Esophagus squamous epithelium (tissue), 5 donors: ENCODE data around the gene RIPOR2. TPM values are rescaled to one million over a fixed set of nuclear protein-coding genes. Genes with fewer than 3 reads are reported as not detected.
A peak's percentile ranks its signal among the peaks of the same experiment; 100 is the strongest.
"Not testable (repeated sequence)": the region's sequence is repeated elsewhere in the genome, so short reads cannot be mapped to it uniquely, and the experiment has no call there.

Experiments
- DNase-seq: peaks from one replicate; lab custom pipeline; 2025; lab: John Stamatoyannopoulos, UW
- H3K27ac ChIP-seq, 4 donors: fragments of 200-600 bp; sonication (generic); one replicate each; pipeline ENCODE4 v1.5.1; 2016 to 2019; ENCODE audit warnings: mild to moderate bottlenecking in 1 of 4
- H3K27me3 ChIP-seq, 4 donors: fragments of 200-600 bp; sonication (generic); 1 replicate in 3 of 4; 2 replicates in 1 of 4; pipeline versions ENCODE4 v1.5.1 to v1.6.0; 2017 to 2021; ENCODE audit warnings: antibody characterized with exemption in 1 of 4
- H3K36me3 ChIP-seq, 3 donors: fragments of 200-600 bp; sonication (generic); one replicate each; pipeline ENCODE4 v1.5.1; 2016 to 2019
- H3K4me1 ChIP-seq, 3 donors: fragments of 200-600 bp; sonication (generic); one replicate each; pipeline ENCODE4 v1.5.1; 2017 to 2019
- H3K4me3 ChIP-seq, 4 donors: fragments of 200-600 bp; sonication (generic); 1 replicate in 3 of 4; 2 replicates in 1 of 4; pipeline ENCODE4 v1.5.1; 2016 to 2019; ENCODE audit warnings: mild to moderate bottlenecking in 2 of 4, moderate library complexity in 1 of 4
- H3K9me3 ChIP-seq, 3 donors: fragments of 200-600 bp; sonication (generic); one replicate each; pipeline ENCODE4 v1.5.1; 2016 to 2019
- POLR2A ChIP-seq, 4 donors: fragments of 450-650 bp; IDR thresholded peaks; one replicate each; pipeline ENCODE4 v1.6.1; 2017; ENCODE audit warnings: antibody characterized with exemption in 4 of 4, mild to moderate bottlenecking in 4 of 4, moderate library complexity in 3 of 4
- WGBS, 2 donors: methylation state at CpG; one replicate each; pipeline ENCODE4 v1.1.5; 2018; 5-methylcytosine and 5-hydroxymethylcytosine counted together
- intact Hi-C: fragments of 100-400 bp; cut with DNase I; formaldehyde crosslinking; loops from one replicate; pipeline ENCODE4 v1.15.0; 2022
- total RNA-seq, 4 donors: library from RNA; depleted of rRNA; stranded (reverse); fragments of >200 nt; gene quantifications; one replicate each; pipeline ENCODE4 v1.1.0, GENCODE V29; 2016
- TF ChIP-seq, protein P1 (sequence below), 6 experiments: fragments of 450-650 bp in 4 of 6; fragments of 200-600 bp in 2 of 6; sonication (generic) in 2 of 6; IDR thresholded peaks; one replicate each; pipeline ENCODE4 v1.5.1; 2016 to 2019; ENCODE audit warnings: antibody characterized with exemption in 6 of 6, mild to moderate bottlenecking in 4 of 6, moderate library complexity in 4 of 6
- donor health status: DM: yes; HTN: yes; CAD: no.

The RIPOR2 gene
- total RNA-seq, 4 donors from 2014 or later: 0.83 to 4.4 (median 3.3) TPM

GRCh38 chr6:24915641-24916040 lies 20.1 kb downstream of the RIPOR2 start:
- H3K4me1 ChIP-seq: peaks cover 4 to 31% (median 8%) of the 10 kb centered on the region in 3 donors
- peaks cover 0 to 40% (median 2%) of the 10 kb centered on the region in 4 donors for H3K27me3 ChIP-seq
- H3K4me3 ChIP-seq: no peak overlapping the region
- DNase-seq: no peak
- H3K36me3 ChIP-seq: no peaks in the 10 kb centered on the region
- no peak overlapping the region for H3K27ac ChIP-seq
- 72 to 83% methylated on average over 3 to 5 of the region's 5 CpGs for WGBS, 2 donors
- no peak for TF ChIP-seq POLR2A (IDR thresholded peaks at IDR 0.05)
- TF ChIP-seq, protein P1, sequence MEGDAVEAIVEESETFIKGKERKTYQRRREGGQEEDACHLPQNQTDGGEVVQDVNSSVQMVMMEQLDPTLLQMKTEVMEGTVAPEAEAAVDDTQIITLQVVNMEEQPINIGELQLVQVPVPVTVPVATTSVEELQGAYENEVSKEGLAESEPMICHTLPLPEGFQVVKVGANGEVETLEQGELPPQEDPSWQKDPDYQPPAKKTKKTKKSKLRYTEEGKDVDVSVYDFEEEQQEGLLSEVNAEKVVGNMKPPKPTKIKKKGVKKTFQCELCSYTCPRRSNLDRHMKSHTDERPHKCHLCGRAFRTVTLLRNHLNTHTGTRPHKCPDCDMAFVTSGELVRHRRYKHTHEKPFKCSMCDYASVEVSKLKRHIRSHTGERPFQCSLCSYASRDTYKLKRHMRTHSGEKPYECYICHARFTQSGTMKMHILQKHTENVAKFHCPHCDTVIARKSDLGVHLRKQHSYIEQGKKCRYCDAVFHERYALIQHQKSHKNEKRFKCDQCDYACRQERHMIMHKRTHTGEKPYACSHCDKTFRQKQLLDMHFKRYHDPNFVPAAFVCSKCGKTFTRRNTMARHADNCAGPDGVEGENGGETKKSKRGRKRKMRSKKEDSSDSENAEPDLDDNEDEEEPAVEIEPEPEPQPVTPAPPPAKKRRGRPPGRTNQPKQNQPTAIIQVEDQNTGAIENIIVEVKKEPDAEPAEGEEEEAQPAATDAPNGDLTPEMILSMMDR (IDR thresholded peaks at IDR 0.05): no peak
- H3K9me3 ChIP-seq: no peaks in the 10 kb centered on the region
- intact Hi-C loops: no loop called here

GRCh38 chr6:24914082-24914481 lies 21.7 kb downstream of the RIPOR2 start:
- H3K36me3 ChIP-seq, intact Hi-C loops, H3K27ac ChIP-seq, H3K9me3 ChIP-seq, H3K4me3 ChIP-seq, DNase-seq: not testable (repeated sequence)
- Histone ChIP-seq H3K4me1 (peaks cover 8 to 35% (median 11%) of the 10 kb centered on the region in 3 donors), H3K27me3 (peaks cover 0 to 56% (median 2%) of the 10 kb centered on the region in 4 donors)
- WGBS, 2 donors: 90 to 96% methylated on average over 10 of the region's 10 CpGs

DNA sequence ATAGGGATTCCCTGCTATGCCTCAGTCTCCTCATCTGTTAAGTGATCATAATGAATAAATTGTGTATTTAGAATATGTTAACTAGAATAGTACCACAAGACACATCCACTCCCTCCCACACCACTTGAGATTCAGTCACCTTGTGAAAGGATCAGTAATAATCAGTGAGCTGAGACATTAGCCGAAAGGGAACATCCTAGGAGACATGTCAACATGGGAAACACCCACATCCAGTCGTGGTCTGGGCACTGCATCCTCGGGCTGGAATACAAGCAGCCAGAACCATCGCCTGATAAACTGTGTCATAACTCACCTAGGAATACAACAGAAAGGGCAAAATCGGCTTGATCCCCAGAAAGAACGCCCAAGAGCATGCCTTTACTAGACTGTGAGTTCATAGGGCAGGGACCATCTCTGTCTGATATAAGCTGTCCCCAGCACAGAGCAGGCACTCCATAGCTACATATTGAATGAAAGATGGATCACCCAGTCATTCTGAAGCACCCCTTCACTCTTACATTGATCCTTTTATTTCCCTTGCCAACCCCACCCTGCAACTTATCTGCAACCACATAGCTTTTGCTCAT lies 23.9 kb downstream of the RIPOR2 start:
- 69 to 73% methylated on average over 5 to 6 of the region's 6 CpGs for WGBS, 2 donors

GRCh38 chr6:24910961-24911725 lies 24.6 kb downstream of the RIPOR2 start:
- DNase-seq: no peak
- Histone ChIP-seq H3K27ac (peak overlapping the region; percentile 28 to 73 (median 56)), H3K9me3 (no peaks in the 10 kb centered on the region), H3K4me1 (peaks cover 11 to 31% (median 11%) of the 10 kb centered on the region in 3 donors), H3K36me3 (no peaks in the 10 kb centered on the region), H3K4me3 (peak overlapping the region; percentile 36 to 74 (median 52)), H3K27me3 (peaks cover 0 to 57% (median 2%) of the 10 kb centered on the region in 4 donors)
- WGBS, 2 donors: 0% methylated on average over 5 to 11 of the region's 56 CpGs
- TF ChIP-seq, protein P1 (IDR thresholded peaks at IDR 0.05): no peak
- no peak for TF ChIP-seq POLR2A (IDR thresholded peaks at IDR 0.05)
- intact Hi-C loops: no loop called here

More for the DNA sequence above, 23.9 kb downstream of the RIPOR2 start:
- Histone ChIP-seq H3K36me3 (no peaks in the 10 kb centered on the region), H3K4me1 (peaks cover 11 to 31% (median 11%) of the 10 kb centered on the region in 3 donors), H3K9me3 (no peaks in the 10 kb centered on the region), H3K27ac (no peak overlapping the region), H3K4me3 (peak overlapping the region in 2 of 4 donors; percentile 60 to 74), H3K27me3 (peaks cover 0 to 57% (median 2%) of the 10 kb centered on the region in 4 donors)
- TF ChIP-seq POLR2A (IDR thresholded peaks at IDR 0.05): no peak
- TF ChIP-seq, protein P1 (IDR thresholded peaks at IDR 0.05): no peak
- intact Hi-C loops: no loop called here
- no peak for DNase-seq

GRCh38 chr6:24910331-24910960 lies 25.3 kb downstream of the RIPOR2 start:
- DNase-seq: no peak
- Histone ChIP-seq H3K4me1 (peaks cover 11 to 31% (median 11%) of the 10 kb centered on the region in 3 donors), H3K36me3 (no peaks in the 10 kb centered on the region), H3K27me3 (peaks cover 0 to 57% (median 2%) of the 10 kb centered on the region in 4 donors), H3K27ac (peak overlapping the region; percentile 28 to 73 (median 56)), H3K4me3 (peak overlapping the region; percentile 36 to 74 (median 52)), H3K9me3 (no peaks in the 10 kb centered on the region)
- intact Hi-C loops: no loop called here
- TF ChIP-seq POLR2A (IDR thresholded peaks at IDR 0.05): no peak
- TF ChIP-seq, protein P1 (IDR thresholded peaks at IDR 0.05): no peak
- 0 to 11% methylated on average over 10 to 13 of the region's 33 CpGs for WGBS, 2 donors
